A549 (cell line): ENCODE results near the gene PEF1.

Experiments used
- CHD2 ChIP-seq: fragments of 150-350 bp; IDR thresholded peaks from 2 replicates; pipeline ENCODE4 v1.6.1; 2014; ENCODE audit warnings: low read length; ENCODE audit not compliant: partially characterized antibody
- ESRRA ChIP-seq: fragments of 150-350 bp; IDR thresholded peaks from 2 replicates; pipeline ENCODE4 v1.6.1; 2014; ENCODE audit warnings: mild to moderate bottlenecking, low read length, borderline replicate concordance
- MAZ ChIP-seq: fragments of 150-350 bp; IDR thresholded peaks from 2 replicates; pipeline ENCODE4 v1.6.1; 2014; ENCODE audit warnings: antibody characterized with exemption, low read depth, low read length, borderline replicate concordance
- TF ChIP-seq, protein P1 (sequence below): fragments of >200 bp; sonication (Bioruptor Twin); formaldehyde crosslinking; IDR thresholded peaks from 3 replicates; pipeline ENCODE4 v1.5.1; 2016

DNA sequence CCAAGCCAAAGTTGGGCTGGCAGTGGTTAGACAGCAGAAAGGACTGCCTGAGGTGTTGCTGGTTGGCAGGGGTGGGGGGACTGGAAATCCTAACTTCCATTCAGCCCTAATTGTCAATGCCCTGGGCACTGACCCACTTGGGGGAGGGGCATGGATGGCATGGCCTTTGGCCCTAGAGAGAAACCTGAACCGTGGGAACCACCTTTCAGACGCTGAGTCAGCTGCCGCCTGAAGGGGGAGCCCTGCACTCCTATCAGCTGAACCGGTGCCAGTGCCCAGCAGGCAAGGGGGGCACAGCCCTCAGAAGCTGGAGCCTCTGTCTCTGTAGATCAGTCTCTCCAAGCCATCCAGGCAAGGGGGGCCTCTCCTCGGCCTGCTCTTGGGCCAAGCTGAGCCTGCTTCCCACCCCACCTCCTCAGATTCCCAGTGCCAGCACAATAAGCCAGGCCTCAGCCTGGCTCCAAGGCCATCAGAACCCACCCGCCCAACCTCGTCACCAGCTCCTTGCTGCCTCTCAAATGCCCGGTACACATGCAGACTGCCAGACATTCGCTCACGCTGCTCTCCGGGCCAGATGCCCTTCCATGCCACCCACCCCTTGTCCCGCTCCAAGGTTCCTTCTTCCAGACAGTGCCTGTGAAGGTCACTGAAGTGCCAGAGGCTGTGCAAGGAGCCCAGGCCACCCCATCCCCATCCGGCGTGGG is 56.8 kb downstream of the PEF1 start:
- TF ChIP-seq, protein P1, sequence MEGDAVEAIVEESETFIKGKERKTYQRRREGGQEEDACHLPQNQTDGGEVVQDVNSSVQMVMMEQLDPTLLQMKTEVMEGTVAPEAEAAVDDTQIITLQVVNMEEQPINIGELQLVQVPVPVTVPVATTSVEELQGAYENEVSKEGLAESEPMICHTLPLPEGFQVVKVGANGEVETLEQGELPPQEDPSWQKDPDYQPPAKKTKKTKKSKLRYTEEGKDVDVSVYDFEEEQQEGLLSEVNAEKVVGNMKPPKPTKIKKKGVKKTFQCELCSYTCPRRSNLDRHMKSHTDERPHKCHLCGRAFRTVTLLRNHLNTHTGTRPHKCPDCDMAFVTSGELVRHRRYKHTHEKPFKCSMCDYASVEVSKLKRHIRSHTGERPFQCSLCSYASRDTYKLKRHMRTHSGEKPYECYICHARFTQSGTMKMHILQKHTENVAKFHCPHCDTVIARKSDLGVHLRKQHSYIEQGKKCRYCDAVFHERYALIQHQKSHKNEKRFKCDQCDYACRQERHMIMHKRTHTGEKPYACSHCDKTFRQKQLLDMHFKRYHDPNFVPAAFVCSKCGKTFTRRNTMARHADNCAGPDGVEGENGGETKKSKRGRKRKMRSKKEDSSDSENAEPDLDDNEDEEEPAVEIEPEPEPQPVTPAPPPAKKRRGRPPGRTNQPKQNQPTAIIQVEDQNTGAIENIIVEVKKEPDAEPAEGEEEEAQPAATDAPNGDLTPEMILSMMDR: peak; percentile 46
- TF ChIP-seq MAZ (no peak), ESRRA (no peak), CHD2 (no peak)
